GM13976 (cell line): Measurements from ENCODE around the gene SCARF1.

Source experiments
- DNase-seq: peaks from one replicate; pipeline ENCODE4 v3.0.0; 2012; ENCODE audit warnings: low spot score
- CTCF ChIP-seq: IDR thresholded peaks from 2 replicates; pipeline ENCODE4 v1.5.1; 2012; ENCODE audit warnings: borderline replicate concordance, mild to moderate bottlenecking; ENCODE audit not compliant: insufficient read depth; ENCODE audit errors: extremely low read depth, missing control alignments, control extremely low read depth
- in situ Hi-C: fragments of 300-500 bp; cut with MboI; formaldehyde crosslinking; loops from one replicate; pipeline ENCODE4 v1.12.0; 2022; ENCODE audit warnings: low sequenced_read_pairs, mixed read lengths, inconsistent platforms; ENCODE audit not compliant: unreplicated experiment

The SCARF1 gene

GRCh38 chr17:1597861-1598342, 47.6 kb downstream of the SCARF1 start:
- DNase-seq, result no peak
- in situ Hi-C loops, result no loop called here
- no peak for TF ChIP-seq CTCF

GRCh38 chr17:1593630-1593931, 52.0 kb downstream of the SCARF1 start:
- no peak for DNase-seq
- no peak for TF ChIP-seq CTCF
- in situ Hi-C loops, result no loop called here

- in situ Hi-C loops, result no loop called here
- DNase-seq, result peak; percentile 69
- TF ChIP-seq CTCF, result no peak
Measured at GRCh38 chr17:1592751-1593629, 52.5 kb downstream of the SCARF1 start.

- TF ChIP-seq CTCF, result no peak
- in situ Hi-C loops, result no loop called here
- DNase-seq, result no peak
Measured at GRCh38 chr17:1591474-1592090, 54.0 kb downstream of the SCARF1 start.

- DNase-seq, result no peak
- TF ChIP-seq CTCF, result no peak
- in situ Hi-C loops, result no loop called here
Measured at GRCh38 chr17:1590747-1591473, 54.6 kb downstream of the SCARF1 start.

GRCh38 chr17:1590029-1590746, 55.3 kb downstream of the SCARF1 start:
- in situ Hi-C loops, result no loop called here
- peak; percentile 58 for DNase-seq

More at GRCh38 chr17:1590029-1590746, 55.3 kb downstream of the SCARF1 start:
- TF ChIP-seq CTCF, result no peak
